Measurements from ENCODE around the gene CA5A.

CA5A gene

GRCh38 chr16:87953308-87954215 lies 17.2 kb upstream of the CA5A start:
- no peaks in the 10 kb centered on the region for H3K27me3 ChIP-seq (ENCODE audit: insufficient read depth, low read length)
- no peak overlapping the region for H3K4me3 ChIP-seq (ENCODE audit: low read length)
- H3K36me3 ChIP-seq (ENCODE audit: insufficient read depth, low read depth, low read length): peaks cover 20% of the 10 kb centered on the region
- H3K9ac ChIP-seq (ENCODE audit: low read depth, low read length): no peak overlapping the region
- H3K9me3 ChIP-seq (ENCODE audit: insufficient read depth, low read depth, low read length): no peaks in the 10 kb centered on the region
- H3K4me1 ChIP-seq (ENCODE audit: insufficient read depth, low read length): 0 out of 2 replicates have a peak, but pooled peaks cover 3% of the 10 kb centered on the region
- H3K27ac ChIP-seq (ENCODE audit: low read length): no peak overlapping the region

DNA sequence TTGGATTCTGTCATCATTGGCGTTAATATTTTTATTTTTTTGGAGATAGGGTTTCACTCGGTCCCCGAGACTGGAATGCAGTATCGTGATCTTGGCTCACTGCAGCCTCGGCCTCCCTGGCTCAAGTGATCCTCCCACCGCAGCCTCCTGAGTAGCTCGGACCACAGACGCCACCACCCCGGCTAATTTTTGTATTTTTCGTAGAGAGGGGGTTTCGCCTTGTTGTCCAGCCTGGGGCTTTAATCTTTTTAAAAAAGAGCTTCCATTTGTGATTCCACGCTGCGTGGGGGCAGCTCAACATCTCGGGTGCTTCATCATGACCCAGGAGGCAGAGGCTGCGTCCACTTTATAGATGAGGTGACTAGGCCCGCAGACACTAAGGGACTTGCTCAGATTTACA lies 16.4 kb upstream of the CA5A start:
- H3K27ac ChIP-seq (ENCODE audit: low read length): no peak overlapping the region

DNA sequence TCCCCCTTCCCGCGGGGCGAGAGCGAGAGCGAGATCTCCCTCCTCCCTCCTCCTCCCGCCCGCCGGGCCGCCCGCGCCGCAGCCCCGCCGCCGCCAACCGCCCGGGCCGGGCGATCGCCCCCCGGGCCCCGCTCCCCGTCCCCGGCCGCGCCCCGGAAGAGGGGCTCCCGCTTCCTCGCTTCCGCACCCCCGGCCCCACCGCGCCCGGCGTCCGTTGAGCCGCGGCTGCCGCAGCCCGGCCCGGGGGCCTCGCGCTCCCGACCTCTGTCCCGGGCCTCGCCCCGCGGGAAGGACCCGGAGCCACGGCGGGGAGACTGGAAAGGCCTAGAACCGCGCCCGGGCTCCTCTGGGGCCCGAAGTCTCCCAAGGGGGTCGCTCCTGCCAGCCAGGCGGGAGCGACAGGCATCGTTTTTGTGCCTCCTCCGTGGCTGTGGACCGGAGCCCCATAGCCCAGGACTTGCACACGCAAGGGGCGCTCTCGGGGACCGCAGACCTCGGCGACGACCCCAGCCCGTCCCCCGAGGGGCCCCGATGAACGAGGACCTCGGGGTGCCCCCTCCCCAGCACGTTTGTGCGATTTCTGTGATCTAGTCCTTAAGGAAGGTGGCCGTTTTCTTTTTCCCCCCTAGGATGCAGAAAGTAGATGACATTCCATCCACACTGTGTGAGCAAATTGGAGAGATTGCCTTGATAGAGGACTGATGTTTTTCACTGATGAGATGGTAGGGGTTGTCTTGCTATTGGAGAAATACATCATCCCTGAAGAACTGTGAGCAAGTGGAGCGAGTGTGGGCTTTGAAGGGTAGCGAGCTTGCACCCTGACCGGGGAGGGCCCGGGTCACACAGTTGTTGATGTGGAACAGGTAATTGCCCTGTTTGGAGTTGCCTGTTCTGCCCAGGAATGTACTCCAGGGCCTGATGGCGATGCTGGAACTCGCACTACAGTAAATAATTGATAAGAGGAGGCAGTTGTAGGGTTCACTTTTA lies 15.5 kb upstream of the CA5A start:
- peak overlapping the region; percentile 86 for H3K4me3 ChIP-seq (ENCODE audit: low read length)
- 0 out of 2 replicates have a peak, but pooled peaks cover 3% of the 10 kb centered on the region for H3K4me1 ChIP-seq (ENCODE audit: insufficient read depth, low read length)
- peaks cover 12% of the 10 kb centered on the region; the same call in 1 of the 2 replicates for H3K36me3 ChIP-seq (ENCODE audit: insufficient read depth, low read depth, low read length)

More for the DNA sequence above, 16.4 kb upstream of the CA5A start:
- H3K27me3 ChIP-seq (ENCODE audit: insufficient read depth, low read length): no peaks in the 10 kb centered on the region
- 0 out of 2 replicates have a peak, but pooled peaks cover 3% of the 10 kb centered on the region for H3K4me1 ChIP-seq (ENCODE audit: insufficient read depth, low read length)
- H3K4me3 ChIP-seq (ENCODE audit: low read length): peak overlapping the region; percentile 86
- H3K36me3 ChIP-seq (ENCODE audit: insufficient read depth, low read depth, low read length): peaks cover 20% of the 10 kb centered on the region
- H3K9me3 ChIP-seq (ENCODE audit: insufficient read depth, low read depth, low read length): no peaks in the 10 kb centered on the region
- peak overlapping the region; percentile 93 for H3K9ac ChIP-seq (ENCODE audit: low read depth, low read length)

GRCh38 chr16:87950765-87951551 lies 14.6 kb upstream of the CA5A start, which contains the start of gene BANP:
Gene BANP (plus strand): TSS chr16:87951434. CDS start chr16:87975116, 23,682 bp downstream.
- Histone ChIP-seq H3K4me3 (ENCODE audit: low read length) (peak within 1 kb of the TSS; percentile 86), H3K36me3 (ENCODE audit: insufficient read depth, low read depth, low read length) (peaks cover 12% of the 10 kb centered on the region; the same call in 1 of the 2 replicates), H3K9ac (ENCODE audit: low read depth, low read length) (peak within 1 kb of the TSS; percentile 94), H3K27ac (ENCODE audit: low read length) (peak within 1 kb of the TSS; percentile 78), H3K27me3 (ENCODE audit: insufficient read depth, low read length) (no peaks in the 10 kb centered on the region), H3K4me1 (ENCODE audit: insufficient read depth, low read length) (0 out of 2 replicates have a peak, but pooled peaks cover 3% of the 10 kb centered on the region), H3K9me3 (ENCODE audit: insufficient read depth, low read depth, low read length) (no peaks in the 10 kb centered on the region)

More for the DNA sequence above, 15.5 kb upstream of the CA5A start:
- Histone ChIP-seq H3K27ac (ENCODE audit: low read length) (peak overlapping the region; percentile 45), H3K27me3 (ENCODE audit: insufficient read depth, low read length) (no peaks in the 10 kb centered on the region), H3K9ac (ENCODE audit: low read depth, low read length) (peak overlapping the region; percentile 93), H3K9me3 (ENCODE audit: insufficient read depth, low read depth, low read length) (no peaks in the 10 kb centered on the region)

- no peak overlapping the region for H3K27ac ChIP-seq (ENCODE audit: low read length)
- no peak overlapping the region for H3K9ac ChIP-seq (ENCODE audit: low read depth, low read length)
- H3K9me3 ChIP-seq (ENCODE audit: insufficient read depth, low read depth, low read length): no peaks in the 10 kb centered on the region
- H3K27me3 ChIP-seq (ENCODE audit: insufficient read depth, low read length): no peaks in the 10 kb centered on the region
- peaks cover 9% of the 10 kb centered on the region for H3K4me1 ChIP-seq (ENCODE audit: insufficient read depth, low read length)
- peaks cover 11% of the 10 kb centered on the region; the same call in 1 of the 2 replicates for H3K36me3 ChIP-seq (ENCODE audit: insufficient read depth, low read depth, low read length)
- no peak overlapping the region for H3K4me3 ChIP-seq (ENCODE audit: low read length)
Measured at GRCh38 chr16:87949071-87949744, 12.9 kb upstream of the CA5A start.

- Histone ChIP-seq H3K9ac (ENCODE audit: low read depth, low read length) (no peak overlapping the region), H3K27me3 (ENCODE audit: insufficient read depth, low read length) (no peaks in the 10 kb centered on the region), H3K4me1 (ENCODE audit: insufficient read depth, low read length) (peaks cover 9% of the 10 kb centered on the region), H3K27ac (ENCODE audit: low read length) (no peak overlapping the region), H3K4me3 (ENCODE audit: low read length) (no peak overlapping the region), H3K9me3 (ENCODE audit: insufficient read depth, low read depth, low read length) (no peaks in the 10 kb centered on the region), H3K36me3 (ENCODE audit: insufficient read depth, low read depth, low read length) (peaks cover 6% of the 10 kb centered on the region; the same call in 1 of the 2 replicates)
Measured at GRCh38 chr16:87948735-87949070, 12.4 kb upstream of the CA5A start.

DNA sequence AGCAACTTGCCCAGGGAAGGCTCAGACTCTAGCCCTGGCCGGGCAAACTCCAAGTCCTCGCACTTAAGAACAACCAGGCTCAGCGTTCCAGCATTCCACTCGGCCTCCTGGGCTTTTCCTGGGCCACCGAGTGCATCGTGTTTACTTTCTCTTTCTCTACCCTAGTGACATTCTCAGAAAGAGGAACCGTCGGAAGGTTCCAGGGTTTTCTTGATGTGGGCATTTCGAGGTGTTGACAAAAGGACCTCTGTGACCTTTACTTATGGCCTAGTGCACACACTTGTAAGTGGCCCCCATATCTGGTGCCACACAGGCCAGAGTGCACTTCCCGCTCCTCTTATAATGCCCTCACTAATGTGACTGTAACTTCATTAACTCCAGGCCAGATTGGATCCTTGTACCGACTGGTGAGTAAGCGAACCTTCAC lies 11.8 kb upstream of the CA5A start:
- H3K36me3 ChIP-seq (ENCODE audit: insufficient read depth, low read depth, low read length): peaks cover under 1% of the 10 kb centered on the region; the same call in 1 of the 2 replicates
- H3K4me3 ChIP-seq (ENCODE audit: low read length): no peak overlapping the region
- peaks cover 9% of the 10 kb centered on the region for H3K4me1 ChIP-seq (ENCODE audit: insufficient read depth, low read length)
- no peaks in the 10 kb centered on the region for H3K9me3 ChIP-seq (ENCODE audit: insufficient read depth, low read depth, low read length)
- H3K9ac ChIP-seq (ENCODE audit: low read depth, low read length): no peak overlapping the region
- no peaks in the 10 kb centered on the region for H3K27me3 ChIP-seq (ENCODE audit: insufficient read depth, low read length)
- H3K27ac ChIP-seq (ENCODE audit: low read length): no peak overlapping the region

DNA sequence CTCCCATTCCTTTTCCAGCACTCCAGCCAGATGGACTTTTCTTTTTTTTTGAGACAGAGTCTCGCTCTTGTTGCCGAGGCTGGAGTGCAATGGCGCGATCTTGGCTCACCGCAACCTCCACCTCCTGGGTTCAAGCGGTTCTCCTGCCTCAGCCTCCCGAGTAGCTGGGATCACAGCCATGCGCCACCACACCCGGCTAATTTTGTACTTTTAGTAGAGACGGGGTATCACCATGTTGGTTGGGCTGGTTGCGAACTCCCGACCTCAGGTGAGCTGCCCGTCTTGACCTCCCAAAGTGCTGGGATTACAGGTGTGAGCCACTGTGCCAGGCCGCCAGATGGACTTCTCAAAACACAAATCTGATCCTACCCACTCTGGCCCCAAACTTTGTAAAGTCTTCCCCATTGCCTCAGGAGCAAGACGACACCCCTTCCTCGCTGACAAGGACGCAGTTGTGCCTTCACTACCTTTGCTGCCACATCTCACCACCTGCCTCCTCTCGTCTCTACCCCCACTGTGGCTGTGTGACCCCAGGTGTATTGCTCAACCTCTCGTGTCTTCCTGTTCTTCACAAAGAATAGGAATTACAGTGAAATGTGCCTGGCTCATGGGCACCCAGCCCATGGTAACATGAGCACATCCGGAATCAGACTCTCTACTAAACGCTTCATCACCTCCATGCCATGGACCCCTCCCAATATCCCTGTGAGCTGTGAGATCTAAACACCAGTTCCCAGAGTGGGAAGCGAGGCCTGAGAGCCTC lies 11.2 kb upstream of the CA5A start:
- H3K4me1 ChIP-seq (ENCODE audit: insufficient read depth, low read length): peaks cover 9% of the 10 kb centered on the region
- no peak overlapping the region for H3K9ac ChIP-seq (ENCODE audit: low read depth, low read length)
- H3K27ac ChIP-seq (ENCODE audit: low read length): no peak overlapping the region
- no peaks in the 10 kb centered on the region for H3K36me3 ChIP-seq (ENCODE audit: insufficient read depth, low read depth, low read length)
- no peak overlapping the region for H3K4me3 ChIP-seq (ENCODE audit: low read length)
- no peaks in the 10 kb centered on the region for H3K27me3 ChIP-seq (ENCODE audit: insufficient read depth, low read length)
- no peaks in the 10 kb centered on the region for H3K9me3 ChIP-seq (ENCODE audit: insufficient read depth, low read depth, low read length)

DNA sequence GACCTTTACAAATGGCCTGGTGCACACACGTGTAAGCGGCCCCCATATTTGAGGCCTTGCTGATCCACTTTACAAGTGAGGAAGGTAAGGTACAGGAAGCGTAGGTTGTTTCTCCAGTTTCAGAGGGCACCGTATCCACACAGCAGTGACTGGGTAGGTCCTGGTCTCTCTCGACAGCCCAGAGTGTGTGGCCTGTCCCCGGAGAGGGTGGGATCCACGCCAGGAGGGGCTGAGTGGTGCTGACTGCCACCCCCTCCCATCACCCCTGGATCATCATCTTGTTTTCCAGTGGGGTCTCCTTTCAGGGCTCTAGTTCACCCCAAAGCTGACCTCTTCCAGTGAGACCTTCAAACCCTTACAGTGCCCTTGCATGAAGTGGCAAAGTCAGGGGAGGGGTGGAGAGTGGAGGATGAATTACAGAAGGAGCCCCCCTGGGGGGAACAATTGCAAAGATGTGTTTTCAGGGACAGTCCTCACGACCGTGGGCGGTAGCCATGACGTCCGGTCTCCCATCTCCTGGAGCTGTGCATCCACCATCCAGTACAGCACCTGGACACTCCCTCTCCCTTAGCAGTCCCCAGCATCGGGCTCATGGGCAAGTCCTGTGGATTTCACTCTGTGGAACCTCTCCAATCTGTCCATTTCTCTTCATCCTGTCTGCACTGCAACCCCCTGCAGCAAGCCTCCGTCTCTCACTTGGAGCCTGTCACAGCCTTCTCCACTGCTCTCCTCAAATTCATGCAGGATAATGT lies 10.4 kb upstream of the CA5A start:
- peaks cover 7% of the 10 kb centered on the region for H3K4me1 ChIP-seq (ENCODE audit: insufficient read depth, low read length)
- H3K27me3 ChIP-seq (ENCODE audit: insufficient read depth, low read length): no peaks in the 10 kb centered on the region
- H3K4me3 ChIP-seq (ENCODE audit: low read length): no peak overlapping the region
- no peaks in the 10 kb centered on the region for H3K36me3 ChIP-seq (ENCODE audit: insufficient read depth, low read depth, low read length)
- no peak overlapping the region for H3K27ac ChIP-seq (ENCODE audit: low read length)
- no peak overlapping the region for H3K9ac ChIP-seq (ENCODE audit: low read depth, low read length)
- H3K9me3 ChIP-seq (ENCODE audit: insufficient read depth, low read depth, low read length): no peaks in the 10 kb centered on the region
